Measurements from ENCODE around the gene KCNIP3. TPM values are rescaled to one million over a fixed set of nuclear protein-coding genes. Genes with fewer than 3 reads are reported as not detected.

The KCNIP3 gene
- total and polyA plus RNA-seq, 2 donors (not counting 1 experiment from before 2014, with no cell fraction given) = not detected

- Histone ChIP-seq H2AFZ (ENCODE audit: insufficient read depth, low read depth, low read length, poor library complexity, severe bottlenecking) (no peak overlapping the region), H4K20me1 (ENCODE audit: control insufficient read depth, insufficient read depth, low read length, poor library complexity, severe bottlenecking) (no peaks in the 10 kb centered on the region), H3K79me2 (ENCODE audit: control insufficient read depth, insufficient read depth, low read length) (no peaks in the 10 kb centered on the region), H3K36me3 (replicated peaks in 1 of 2; ENCODE audit: control extremely low read depth in 1 of 2, control insufficient read depth in 1 of 2, extremely low read depth in 1 of 2, insufficient read depth in 2 of 2, low read length in 1 of 2) (no peaks in the 10 kb centered on the region), H3K4me3 (ENCODE audit: control extremely low read depth in 1 of 5, extremely low read depth in 1 of 5, insufficient read depth in 1 of 5, low read depth in 2 of 5, low read length in 4 of 5) (no peak overlapping the region), H3K4me2 (replicated peaks; ENCODE audit: low read depth, low read length, poor library complexity, severe bottlenecking) (no peak overlapping the region), H3K4me1 (ENCODE audit: control insufficient read depth in 2 of 2, insufficient read depth in 2 of 2, low read length in 2 of 2) (no peaks in the 10 kb centered on the region), H3K27ac (ENCODE audit: low read length in 2 of 2) (no peak overlapping the region), H3K9me3 (ENCODE audit: control extremely low read depth in 1 of 3, control insufficient read depth in 2 of 3, insufficient read depth in 1 of 3, low read length in 2 of 3) (no peaks in the 10 kb centered on the region), H3K27me3 (replicated peaks in 1 of 4; ENCODE audit: control extremely low read depth in 1 of 4, control insufficient read depth in 3 of 4, insufficient read depth in 4 of 4, low read length in 3 of 4) (no peaks in the 10 kb centered on the region), H3K9ac (ENCODE audit: low read length) (no peak overlapping the region)
- DNase-seq = no peak
- 94% methylated on average over 11 of the region's 11 CpGs for WGBS (ENCODE audit: insufficient coverage)
- intact Hi-C loops (cut with micrococcal nuclease) = no loop called here
- ChIA-PET POLR2A (no interaction called here), CTCF (no interaction called here)
- TF ChIP-seq EZH2 (IDR thresholded peaks at IDR 0.05; ENCODE audit: borderline replicate concordance, insufficient read depth, low read depth, low read length, poor library complexity, severe bottlenecking) = no peak
- no peak for TF ChIP-seq CTCF (IDR thresholded peaks at IDR 0.05)
- H3K27ac Mint-ChIP-seq = no peak overlapping the region
- ATAC-seq (ENCODE audit: low read depth) = no peak
- peaks cover 2% of the 10 kb centered on the region for H3K27me3 Mint-ChIP-seq
- H3K9me3 Mint-ChIP-seq (ENCODE audit: insufficient read depth) = no peaks in the 10 kb centered on the region
- no peaks in the 10 kb centered on the region for H3K4me1 Mint-ChIP-seq
- H3K4me3 Mint-ChIP-seq = no peak overlapping the region
These were observed 17.4 kb downstream of the KCNIP3 start for GRCh38 chr2:95314598-95314963.

- TF ChIP-seq EZH2 (IDR thresholded peaks at IDR 0.05; ENCODE audit: borderline replicate concordance, insufficient read depth, low read depth, low read length, poor library complexity, severe bottlenecking) (no peak), CTCF (IDR thresholded peaks at IDR 0.05) (no peak)
- Histone ChIP-seq H4K20me1 (ENCODE audit: control insufficient read depth, insufficient read depth, low read length, poor library complexity, severe bottlenecking) (no peaks in the 10 kb centered on the region), H3K4me1 (ENCODE audit: control insufficient read depth in 2 of 2, insufficient read depth in 2 of 2, low read length in 2 of 2) (no peaks in the 10 kb centered on the region), H3K9ac (ENCODE audit: low read length) (no peak overlapping the region), H3K4me3 (ENCODE audit: control extremely low read depth in 1 of 5, extremely low read depth in 1 of 5, insufficient read depth in 1 of 5, low read depth in 2 of 5, low read length in 4 of 5) (no peak overlapping the region), H3K27ac (ENCODE audit: low read length in 2 of 2) (no peak overlapping the region), H2AFZ (ENCODE audit: insufficient read depth, low read depth, low read length, poor library complexity, severe bottlenecking) (no peak overlapping the region), H3K79me2 (ENCODE audit: control insufficient read depth, insufficient read depth, low read length) (no peaks in the 10 kb centered on the region), H3K36me3 (replicated peaks in 1 of 2; ENCODE audit: control extremely low read depth in 1 of 2, control insufficient read depth in 1 of 2, extremely low read depth in 1 of 2, insufficient read depth in 2 of 2, low read length in 1 of 2) (no peaks in the 10 kb centered on the region), H3K4me2 (replicated peaks; ENCODE audit: low read depth, low read length, poor library complexity, severe bottlenecking) (no peak overlapping the region), H3K9me3 (ENCODE audit: control extremely low read depth in 1 of 3, control insufficient read depth in 2 of 3, insufficient read depth in 1 of 3, low read length in 2 of 3) (no peaks in the 10 kb centered on the region), H3K27me3 (replicated peaks in 1 of 4; ENCODE audit: control extremely low read depth in 1 of 4, control insufficient read depth in 3 of 4, insufficient read depth in 4 of 4, low read length in 3 of 4) (no peaks in the 10 kb centered on the region)
- 83% methylated on average over 16 of the region's 16 CpGs for WGBS (ENCODE audit: insufficient coverage)
- DNase-seq (no peak), ATAC-seq (ENCODE audit: low read depth) (no peak)
- CTCF ChIA-PET = no interaction called here
- no peaks in the 10 kb centered on the region for H3K4me1 Mint-ChIP-seq
- H3K27ac Mint-ChIP-seq = no peak overlapping the region
- H3K4me3 Mint-ChIP-seq = no peak overlapping the region
- no peaks in the 10 kb centered on the region for H3K9me3 Mint-ChIP-seq (ENCODE audit: insufficient read depth)
- POLR2A ChIA-PET = no interaction called here
- intact Hi-C loops (cut with micrococcal nuclease) = no loop called here
- H3K27me3 Mint-ChIP-seq = peaks cover 2% of the 10 kb centered on the region
These were observed 17.9 kb downstream of the KCNIP3 start for GRCh38 chr2:95314964-95315611.

All from B cell (primary cell).